Measurements from ENCODE around the gene MTF2.
"Not testable (repeated sequence)": the region's sequence is repeated elsewhere in the genome, so short reads cannot be mapped to it uniquely, and the experiment has no call there.

Gene MTF2

GRCh38 chr1:93167006-93167405 lies 87.9 kb downstream of the MTF2 start:
- Mint-ChIP-seq H3K4me1 (ENCODE audit: low read depth) (peaks cover 29% of the 10 kb centered on the region), H3K27ac (no peak overlapping the region), H3K36me3 (ENCODE audit: low read depth) (peaks cover 61% of the 10 kb centered on the region)

GRCh38 chr1:93170141-93170678 lies 91.1 kb downstream of the MTF2 start:
- Mint-ChIP-seq H3K4me1 (ENCODE audit: low read depth) (peaks cover 41% of the 10 kb centered on the region), H3K36me3 (ENCODE audit: low read depth) (peaks cover 70% of the 10 kb centered on the region), H3K9me3 (peaks cover 31% of the 10 kb centered on the region)
- H3K27ac Mint-ChIP-seq; H3K4me3 Mint-ChIP-seq; H3K27me3 Mint-ChIP-seq (ENCODE audit: low read depth); DNase-seq (ENCODE audit: low spot score): not testable (repeated sequence)

More at GRCh38 chr1:93167006-93167405, 87.9 kb downstream of the MTF2 start:
- no peak for DNase-seq (ENCODE audit: low spot score)
- Mint-ChIP-seq H3K27me3 (ENCODE audit: low read depth) (no peaks in the 10 kb centered on the region), H3K4me3 (no peak overlapping the region), H3K9me3 (peaks cover 28% of the 10 kb centered on the region)

GRCh38 chr1:93171549-93172034 lies 92.5 kb downstream of the MTF2 start:
- Mint-ChIP-seq H3K27ac (peak overlapping the region; percentile 87), H3K36me3 (ENCODE audit: low read depth) (peaks cover 66% of the 10 kb centered on the region)

GRCh38 chr1:93172778-93173177 lies 93.7 kb downstream of the MTF2 start:
- Mint-ChIP-seq H3K27ac (no peak overlapping the region), H3K27me3 (ENCODE audit: low read depth) (no peaks in the 10 kb centered on the region), H3K36me3 (ENCODE audit: low read depth) (peaks cover 61% of the 10 kb centered on the region), H3K9me3 (peaks cover 18% of the 10 kb centered on the region), H3K4me3 (peak overlapping the region; percentile 46), H3K4me1 (ENCODE audit: low read depth) (peaks cover 50% of the 10 kb centered on the region)
- no peak for DNase-seq (ENCODE audit: low spot score)

More at GRCh38 chr1:93171549-93172034, 92.5 kb downstream of the MTF2 start:
- DNase-seq (ENCODE audit: low spot score), result no peak
- Mint-ChIP-seq H3K4me3 (peak overlapping the region; percentile 88), H3K27me3 (ENCODE audit: low read depth) (no peaks in the 10 kb centered on the region), H3K9me3 (peaks cover 24% of the 10 kb centered on the region), H3K4me1 (ENCODE audit: low read depth) (peaks cover 45% of the 10 kb centered on the region)

- Mint-ChIP-seq H3K4me1 (ENCODE audit: low read depth) (peaks cover 53% of the 10 kb centered on the region), H3K36me3 (ENCODE audit: low read depth) (peaks cover 60% of the 10 kb centered on the region)
- H3K4me3 Mint-ChIP-seq; H3K27me3 Mint-ChIP-seq (ENCODE audit: low read depth); H3K9me3 Mint-ChIP-seq; H3K27ac Mint-ChIP-seq; DNase-seq (ENCODE audit: low spot score): not testable (repeated sequence)
These were observed 95.6 kb downstream of the MTF2 start for GRCh38 chr1:93174638-93175037.

- H3K9me3 Mint-ChIP-seq, result peaks cover 3% of the 10 kb centered on the region
- no peaks in the 10 kb centered on the region for H3K27me3 Mint-ChIP-seq (ENCODE audit: low read depth)
- H3K27ac Mint-ChIP-seq, result peak overlapping the region; percentile 98
- DNase-seq (ENCODE audit: low spot score), result no peak
- H3K36me3 Mint-ChIP-seq (ENCODE audit: low read depth), result peaks cover 49% of the 10 kb centered on the region
- peak overlapping the region; percentile 90 for H3K4me3 Mint-ChIP-seq
- H3K4me1 Mint-ChIP-seq (ENCODE audit: low read depth), result peaks cover 44% of the 10 kb centered on the region
These were observed 98.9 kb downstream of the MTF2 start for GRCh38 chr1:93177991-93178390.

GRCh38 chr1:93178418-93178817 lies 99.3 kb downstream of the MTF2 start:
- no peak for DNase-seq (ENCODE audit: low spot score)
- Mint-ChIP-seq H3K4me1 (ENCODE audit: low read depth) (peaks cover 44% of the 10 kb centered on the region), H3K4me3 (peak overlapping the region; percentile 90), H3K27me3 (ENCODE audit: low read depth) (no peaks in the 10 kb centered on the region), H3K27ac (peak overlapping the region; percentile 98), H3K9me3 (peaks cover 3% of the 10 kb centered on the region), H3K36me3 (ENCODE audit: low read depth) (peaks cover 48% of the 10 kb centered on the region)

GRCh38 chr1:93179886-93180722 lies 101.0 kb downstream of the MTF2 start, which contains the start of gene TMED5:
Gene TMED5 (minus strand): TSS chr1:93180413. CDS start chr1:93180242, 171 bp downstream.
- H3K27ac Mint-ChIP-seq, result peak within 1 kb of the TSS; percentile 98
- H3K9me3 Mint-ChIP-seq, result no peaks in the 10 kb centered on the region
- H3K4me3 Mint-ChIP-seq, result peak within 1 kb of the TSS; percentile 90
- H3K4me1 Mint-ChIP-seq (ENCODE audit: low read depth), result peaks cover 48% of the 10 kb centered on the region
- H3K36me3 Mint-ChIP-seq (ENCODE audit: low read depth), result peaks cover 44% of the 10 kb centered on the region
- H3K27me3 Mint-ChIP-seq (ENCODE audit: low read depth), result no peaks in the 10 kb centered on the region
- DNase-seq (ENCODE audit: low spot score), result peak; percentile 98

GRCh38 chr1:93180723-93181613 lies 101.9 kb downstream of the MTF2 start, which contains the start of gene CCDC18:
Gene CCDC18 (plus strand): TSS chr1:93180724. CDS start chr1:93183362, 2,638 bp downstream.
- Mint-ChIP-seq H3K4me1 (ENCODE audit: low read depth) (peaks cover 49% of the 10 kb centered on the region), H3K27ac (peak within 1 kb of the TSS; percentile 98), H3K9me3 (no peaks in the 10 kb centered on the region), H3K27me3 (ENCODE audit: low read depth) (no peaks in the 10 kb centered on the region), H3K36me3 (ENCODE audit: low read depth) (peaks cover 46% of the 10 kb centered on the region), H3K4me3 (peak within 1 kb of the TSS; percentile 90)
- peak; percentile 25 for DNase-seq (ENCODE audit: low spot score)

GRCh38 chr1:93186667-93187066 lies 107.6 kb downstream of the MTF2 start:
- H3K4me1 Mint-ChIP-seq (ENCODE audit: low read depth), result peaks cover 43% of the 10 kb centered on the region
- no peaks in the 10 kb centered on the region for H3K9me3 Mint-ChIP-seq
- H3K4me3 Mint-ChIP-seq, result no peak overlapping the region
- no peak for DNase-seq (ENCODE audit: low spot score)
- peaks cover 44% of the 10 kb centered on the region for H3K36me3 Mint-ChIP-seq (ENCODE audit: low read depth)
- no peaks in the 10 kb centered on the region for H3K27me3 Mint-ChIP-seq (ENCODE audit: low read depth)
- no peak overlapping the region for H3K27ac Mint-ChIP-seq
